HepG2 (cell line): Measurements from ENCODE around the gene PIK3R5. TPM values are rescaled to one million over a fixed set of nuclear protein-coding genes. Genes with fewer than 3 reads are reported as not detected.

ENCODE experiments used
- ATAC-seq: fragments of 200-7000 bp; cut with Tn5 transposase; 3 replicates; pipeline ENCODE4 v1.9.1; 2020; ENCODE audit warnings: mild to moderate bottlenecking, moderate library complexity
- BruUV-seq: library from RNA; stranded (reverse); fragments of 400-500 nt; replicated peaks from 2 replicates; lab custom pipeline; 2021; lab: Mats Ljungman, UMichigan
- CTCF ChIA-PET: fragments of 300-600 bp; formaldehyde crosslinking; extraction: SDS; loops from one replicate; lab custom pipeline; 2021; ENCODE audit warnings: low total read pairs, inconsistent platforms, low intra/inter-chr PET ratio; lab: Yijun Ruan, JAX
- POLR2A ChIA-PET: fragments of 350-600 bp; sonication (Branson Sonifier 250); formaldehyde crosslinking; loops from one replicate; lab custom pipeline; 2020; ENCODE audit warnings: antibody characterized with exemption, inconsistent platforms; lab: Yijun Ruan, JAX
- DNase-seq: peaks from one replicate; pipeline ENCODE4 v3.0.0-alpha.2; 2015; ENCODE audit warnings: low spot score
- FAIRE-seq: peaks from 3 replicates; lab custom pipeline; 2011; peaks lifted over from hg19 to GRCh38; lab: Jason Lieb, UNC
- H2AFZ ChIP-seq: one replicate; pipeline ENCODE4 v1.6.1; 2011; ENCODE audit warnings: low read length, inconsistent platforms
- H3K27ac ChIP-seq: fragments of 300-600 bp; 3 replicates; pipeline ENCODE4 v1.8.0; 2011; ENCODE audit warnings: mixed run types, mild to moderate bottlenecking, mixed read lengths, low read length, inconsistent platforms; ENCODE audit not compliant: insufficient read depth; ENCODE audit errors: extremely low read length
- H3K27me3 ChIP-seq, 2 experiments: fragments of 200-600 bp in 1 of 2; 2 replicates in 1 of 2; 3 replicates in 1 of 2; pipeline versions ENCODE4 v1.6.0 to v1.8.0; 2011; ENCODE audit warnings: low read length in 2 of 2, mild to moderate bottlenecking in 2 of 2, moderate library complexity in 2 of 2, inconsistent platforms in 1 of 2; ENCODE audit not compliant: insufficient read depth in 2 of 2, control insufficient read depth in 1 of 2
- H3K36me3 ChIP-seq, 2 experiments: fragments of 200-600 bp in 1 of 2; replicated peaks in 1 of 2; 2 replicates in 1 of 2; 3 replicates in 1 of 2; pipeline versions ENCODE4 v1.5.1 to v1.8.0; 2011; ENCODE audit warnings: low read length in 2 of 2, inconsistent platforms in 1 of 2; ENCODE audit not compliant: insufficient read depth in 2 of 2, control insufficient read depth in 1 of 2
- H3K4me1 ChIP-seq: 2 replicates; pipeline ENCODE4 v1.5.1; 2012; ENCODE audit warnings: low read length, inconsistent platforms; ENCODE audit not compliant: insufficient read depth
- H3K4me2 ChIP-seq: 2 replicates; pipeline ENCODE4 v1.6.0; 2011; ENCODE audit warnings: low read depth, low read length, inconsistent platforms
- H3K4me3 ChIP-seq, 3 experiments: fragments of 200-600 bp in 1 of 3; sonication (generic), shearing (Covaris generic) in 1 of 3; replicated peaks in 1 of 3; 2 replicates each; pipeline ENCODE4 v1.5.1; 2011 to 2016; ENCODE audit warnings: low read length in 3 of 3, inconsistent platforms in 2 of 3, low read depth in 2 of 3, mild to moderate bottlenecking in 2 of 3, control low read depth in 1 of 3, mixed read lengths in 1 of 3; ENCODE audit not compliant: insufficient read depth in 1 of 3
- H3K79me2 ChIP-seq: one replicate; pipeline ENCODE4 v1.6.1; 2011; ENCODE audit warnings: low read length, inconsistent platforms; ENCODE audit not compliant: insufficient read depth
- H3K9ac ChIP-seq: 2 replicates; pipeline ENCODE4 v1.6.0; 2011; ENCODE audit warnings: mild to moderate bottlenecking, low read depth, low read length, inconsistent platforms; ENCODE audit not compliant: insufficient read depth
- H3K9me3 ChIP-seq: 2 replicates; pipeline ENCODE4 v1.5.1; 2012; ENCODE audit warnings: mild to moderate bottlenecking, low read length
- H4K20me1 ChIP-seq: 2 replicates; pipeline ENCODE4 v1.6.0; 2011; ENCODE audit warnings: inconsistent platforms, mild to moderate bottlenecking, low read length, moderate library complexity; ENCODE audit not compliant: insufficient read depth
- BCLAF1 ChIP-seq: fragments of 450-650 bp; IDR thresholded peaks from 2 replicates; pipeline ENCODE4 v1.6.1; 2017; ENCODE audit warnings: mild to moderate bottlenecking
- POGK ChIP-seq: sonication (generic); formaldehyde crosslinking; conservative IDR thresholded peaks from 2 replicates; pipeline ENCODE4 v1.8.0; 2022; ENCODE audit warnings: mild to moderate bottlenecking, moderate library complexity, missing genetic modification reagents
- SRSF4 ChIP-seq: fragments of 200-400 bp; formaldehyde crosslinking; IDR thresholded peaks from one replicate; pipeline ENCODE4 v1.6.1; 2018; ENCODE audit warnings: mild to moderate bottlenecking, low read depth, low read length, moderate library complexity; ENCODE audit not compliant: poor library complexity, severe bottlenecking
- TEAD3 ChIP-seq: optimal IDR thresholded peaks from 2 replicates; pipeline ENCODE3; 2016; ENCODE audit warnings: borderline replicate concordance
- TOPORS ChIP-seq: sonication (generic); formaldehyde crosslinking; IDR thresholded peaks from 2 replicates; pipeline ENCODE4 v1.8.0; 2023; ENCODE audit warnings: mild to moderate bottlenecking, missing genetic modification reagents
- ZNF251 ChIP-seq: sonication (generic); formaldehyde crosslinking; IDR thresholded peaks from 2 replicates; pipeline ENCODE4 v1.9.0; 2021; ENCODE audit warnings: mild to moderate bottlenecking, missing genetic modification reagents
- ZNF556 ChIP-seq: sonication (generic); formaldehyde crosslinking; IDR thresholded peaks from 2 replicates; pipeline ENCODE4 v1.4.0; 2020; ENCODE audit warnings: mild to moderate bottlenecking, missing genetic modification reagents, borderline replicate concordance
- WGBS: methylation state at CpG from one replicate; pipeline ENCODE4 v1.1.6; 2017; ENCODE audit warnings: low lambda C conversion rate; 5-methylcytosine and 5-hydroxymethylcytosine counted together
- in situ Hi-C: cut with HindIII; loops from 2 replicates; pipeline ENCODE4 v1.10.0; 2017; ENCODE audit warnings: low pct_unique_long_range_greater_than_20kb; ENCODE audit not compliant: extremely low pct_ligation_motif_present
- intact Hi-C: fragments of 100-400 bp; cut with micrococcal nuclease; formaldehyde crosslinking; loops from one replicate; pipeline ENCODE4 v1.10.0; 2022; ENCODE audit not compliant: unreplicated experiment
- polyA plus RNA-seq, 8 experiments: library from polyadenylated mRNA; depleted of rRNA in 3 of 8; stranded (reverse) in 7 of 8; unstranded in 1 of 8; fragments of >200 nt; fragmentation: Illumina TruSeq in 4 of 8; extraction: Trizol in 4 of 8; gene quantifications; 2 replicates each; pipeline versions ENCODE4 v1.2.1 to v1.2.3, GENCODE V29; 2011 to 2016; ENCODE audit warnings: low read depth in 4 of 8, missing spikeins in 1 of 8, mixed read lengths in 1 of 8; ENCODE audit not compliant: insufficient read depth in 1 of 8
- total RNA-seq, 5 experiments: library from RNA; depleted of rRNA; stranded (reverse); fragments of >200 nt; fragmentation: Illumina TruSeq; extraction: Trizol; gene quantifications; 2 replicates each; pipeline ENCODE4 v1.2.3, GENCODE V29; 2016; ENCODE audit warnings: low read depth in 1 of 5

The PIK3R5 gene
- total and polyA plus RNA-seq, 2 of the 13 experiments (the other 11 are each of a cell fraction or from before 2014, with no cell fraction given), result not detected

- FAIRE-seq (no peak), ATAC-seq (no peak), DNase-seq (no peak)
- Histone ChIP-seq H3K4me1 (no peaks in the 10 kb centered on the region), H3K9me3 (peaks cover 19% of the 10 kb centered on the region), H3K4me2 (no peak overlapping the region), H4K20me1 (no peaks in the 10 kb centered on the region), H3K79me2 (no peaks in the 10 kb centered on the region), H3K4me3 (no peak overlapping the region), H2AFZ (no peak overlapping the region), H3K36me3 (no peaks in the 10 kb centered on the region), H3K27ac (no peak overlapping the region), H3K27me3 (no peaks in the 10 kb centered on the region; a peak in 1 of 5 replicates), H3K9ac (no peak overlapping the region)
- WGBS, result 13% methylated on average over 6 of the region's 6 CpGs
- POLR2A ChIA-PET, result no interaction called here
- intact Hi-C loops (no loop called here), in situ Hi-C loops (no loop called here)
- BruUV-seq, result no TSS peak
- TF ChIP-seq ZNF251 (CRISPR knock-in tag) (no peak), TEAD3 (no peak), BCLAF1 (no peak), POGK (CRISPR knock-in tag) (no peak), SRSF4 (no peak), TOPORS (CRISPR knock-in tag) (no peak), ZNF556 (CRISPR knock-in tag) (no peak)
- CTCF ChIA-PET, result no interaction called here
These were observed 40.9 kb downstream of the PIK3R5 start for GRCh38 chr17:8924595-8924994.
